Testis (tissue), 3 donors: ENCODE results near the gene EIF2S2. TPM values are rescaled to one million over a fixed set of nuclear protein-coding genes. Genes with fewer than 3 reads are reported as not detected.

ENCODE experiments used
- DNase-seq: peaks from one replicate; pipeline ENCODE4 v3.0.0-alpha.2; 2019
- H3K27ac ChIP-seq, 2 donors: fragments of 200-600 bp; sonication (generic); one replicate each; pipeline ENCODE4 v1.5.1; 2019
- H3K27me3 ChIP-seq: fragments of 200-600 bp; sonication (generic); one replicate; pipeline ENCODE4 v1.5.1; 2019
- H3K36me3 ChIP-seq: fragments of 200-600 bp; sonication (generic); one replicate; pipeline ENCODE4 v1.5.1; 2017; ENCODE audit warnings: low read depth; ENCODE audit errors: missing control alignments
- H3K4me1 ChIP-seq: fragments of 200-600 bp; sonication (generic); one replicate; pipeline ENCODE4 v1.5.1; 2019
- H3K4me3 ChIP-seq, 2 donors: fragments of 200-600 bp; sonication (generic); one replicate each; pipeline ENCODE4 v1.5.1; 2017 to 2019
- H3K9me3 ChIP-seq: fragments of 200-600 bp; sonication (generic); one replicate; pipeline ENCODE4 v1.5.1; 2017
- POLR2A ChIP-seq: fragments of 450-650 bp; IDR thresholded peaks from one replicate; pipeline ENCODE4 v1.6.1; 2017; ENCODE audit warnings: antibody characterized with exemption, mild to moderate bottlenecking, moderate library complexity
- WGBS, 2 donors: methylation state at CpG; one replicate each; pipeline ENCODE4 v1.1.5; 2018; 5-methylcytosine and 5-hydroxymethylcytosine counted together
- intact Hi-C: fragments of 100-400 bp; cut with DNase I; formaldehyde crosslinking; loops from one replicate; pipeline ENCODE4 v1.15.1; 2023; ENCODE audit warnings: low total_unique reads
- polyA plus RNA-seq: library from polyadenylated mRNA; stranded (reverse); fragments of 350-450 nt; fragmentation: Illumina TruSeq; extraction: RNeasy Lipid Tissue Mini Kit (QIAGEN cat#74804); gene quantifications from one replicate; pipeline ENCODE4 v1.2.3, GENCODE V29; 2014; ENCODE audit warnings: low read depth, low replicate concordance; ENCODE audit not compliant: insufficient read depth
- total RNA-seq, 2 donors: library from RNA; depleted of rRNA; stranded (reverse); fragments of >200 nt; gene quantifications; one replicate each; pipeline ENCODE4 v1.2.3, GENCODE V29; 2016
- TF ChIP-seq, protein P1 (sequence below), 3 experiments: fragments of 450-650 bp in 2 of 3; fragments of 200-600 bp in 1 of 3; sonication (generic) in 1 of 3; IDR thresholded peaks; one replicate each; pipeline ENCODE4 v1.5.1; 2016 to 2019; ENCODE audit warnings: antibody characterized with exemption in 3 of 3, mild to moderate bottlenecking in 2 of 3, moderate library complexity in 1 of 3

Gene EIF2S2
- total and polyA plus RNA-seq, 3 donors from 2014 or later: 41.9 to 48.9 (median 45.4) TPM

DNA sequence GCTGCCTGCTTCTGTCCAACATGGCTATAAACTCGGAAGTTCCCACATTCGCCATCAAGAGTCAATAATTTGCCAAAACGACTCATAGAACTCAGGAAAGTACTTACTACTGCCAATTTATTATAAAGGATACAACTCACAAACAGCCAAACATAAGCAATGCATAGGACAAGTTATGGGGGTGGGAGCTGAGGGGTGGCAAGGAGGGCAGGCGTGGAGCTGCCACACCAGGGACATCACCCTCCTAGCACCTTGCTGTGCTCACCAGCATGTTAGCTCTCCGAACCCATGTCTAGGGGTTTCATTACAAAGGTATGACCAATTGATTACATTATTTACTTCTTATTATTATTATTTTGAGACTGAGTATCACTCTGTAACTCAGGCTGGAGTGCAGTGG is 12.4 kb downstream of the EIF2S2 start:
- Histone ChIP-seq H3K27ac (no peak overlapping the region), H3K4me1 (peaks cover 4% of the 10 kb centered on the region), H3K27me3 (no peaks in the 10 kb centered on the region), H3K4me3 (no peak overlapping the region), H3K9me3 (no peaks in the 10 kb centered on the region), H3K36me3 (no peaks in the 10 kb centered on the region)
- TF ChIP-seq POLR2A: no peak
- TF ChIP-seq, protein P1, sequence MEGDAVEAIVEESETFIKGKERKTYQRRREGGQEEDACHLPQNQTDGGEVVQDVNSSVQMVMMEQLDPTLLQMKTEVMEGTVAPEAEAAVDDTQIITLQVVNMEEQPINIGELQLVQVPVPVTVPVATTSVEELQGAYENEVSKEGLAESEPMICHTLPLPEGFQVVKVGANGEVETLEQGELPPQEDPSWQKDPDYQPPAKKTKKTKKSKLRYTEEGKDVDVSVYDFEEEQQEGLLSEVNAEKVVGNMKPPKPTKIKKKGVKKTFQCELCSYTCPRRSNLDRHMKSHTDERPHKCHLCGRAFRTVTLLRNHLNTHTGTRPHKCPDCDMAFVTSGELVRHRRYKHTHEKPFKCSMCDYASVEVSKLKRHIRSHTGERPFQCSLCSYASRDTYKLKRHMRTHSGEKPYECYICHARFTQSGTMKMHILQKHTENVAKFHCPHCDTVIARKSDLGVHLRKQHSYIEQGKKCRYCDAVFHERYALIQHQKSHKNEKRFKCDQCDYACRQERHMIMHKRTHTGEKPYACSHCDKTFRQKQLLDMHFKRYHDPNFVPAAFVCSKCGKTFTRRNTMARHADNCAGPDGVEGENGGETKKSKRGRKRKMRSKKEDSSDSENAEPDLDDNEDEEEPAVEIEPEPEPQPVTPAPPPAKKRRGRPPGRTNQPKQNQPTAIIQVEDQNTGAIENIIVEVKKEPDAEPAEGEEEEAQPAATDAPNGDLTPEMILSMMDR (IDR thresholded peaks at IDR 0.05): no peak
- intact Hi-C loops: no loop called here
- no peak for DNase-seq
- 84 to 86% methylated on average over 5 of the region's 5 CpGs for WGBS, 2 donors

DNA sequence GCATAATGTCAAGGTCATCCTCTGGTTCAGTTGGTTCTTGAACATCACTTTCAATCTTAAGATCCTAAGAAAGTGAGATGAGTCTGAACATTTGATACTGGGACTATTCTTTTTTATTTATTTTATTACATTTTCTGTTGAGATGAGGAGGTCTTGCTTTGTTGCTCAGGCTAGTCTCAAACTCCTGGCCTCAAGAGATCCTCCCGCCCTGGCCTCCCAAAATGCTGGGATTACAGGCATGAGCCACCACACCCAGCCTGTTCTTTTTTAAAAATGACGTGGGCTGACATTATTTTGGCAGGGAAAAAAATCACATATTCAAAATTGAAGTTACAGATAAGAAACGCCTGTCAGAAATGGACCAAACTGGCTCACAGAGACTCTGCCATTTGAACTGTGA is 13.5 kb downstream of the EIF2S2 start:
- TF ChIP-seq POLR2A: no peak
- TF ChIP-seq, protein P1 (IDR thresholded peaks at IDR 0.05): no peak
- Histone ChIP-seq H3K4me3 (no peak overlapping the region), H3K9me3 (no peaks in the 10 kb centered on the region), H3K36me3 (no peaks in the 10 kb centered on the region), H3K4me1 (peaks cover 4% of the 10 kb centered on the region), H3K27ac (peak overlapping the region in 1 of 2 donors; percentile 32), H3K27me3 (no peaks in the 10 kb centered on the region)
- 53 to 78% methylated on average over 3 of the region's 3 CpGs for WGBS, 2 donors
- DNase-seq: no peak
- intact Hi-C loops: no loop called here

DNA sequence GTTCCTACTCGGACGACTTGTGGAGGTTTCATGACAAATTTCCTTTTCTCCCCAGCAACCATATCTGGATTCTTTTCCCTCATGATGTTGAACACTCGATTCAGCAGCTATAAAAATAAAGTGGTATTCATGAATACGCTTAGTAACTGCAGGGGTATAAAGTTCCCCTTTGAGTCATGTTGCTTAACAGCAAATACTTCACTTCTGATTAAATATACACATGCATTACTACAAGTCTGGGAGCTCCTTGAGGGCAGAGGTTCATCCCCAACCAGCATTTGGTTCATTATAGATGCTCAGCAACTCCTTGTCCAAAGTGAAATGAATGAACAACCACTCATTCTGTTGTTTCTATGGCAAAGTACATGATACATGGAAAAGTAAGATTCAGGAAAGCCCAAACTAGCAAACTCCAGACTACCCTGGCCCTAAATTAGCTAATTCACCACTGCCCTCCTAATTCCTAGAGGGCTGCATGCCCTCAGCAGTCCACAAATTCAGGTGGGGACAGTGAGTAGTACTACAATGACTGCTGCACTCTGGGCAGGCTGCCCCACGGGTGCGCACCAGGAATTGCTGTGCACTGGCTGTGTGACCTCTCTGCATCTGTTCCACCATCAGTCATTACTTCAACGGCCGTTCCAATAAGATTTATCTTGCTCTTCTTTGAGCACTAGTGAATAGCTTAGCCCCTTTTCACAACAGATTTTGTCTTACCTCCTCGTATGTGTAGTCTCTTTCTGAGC is 15.2 kb downstream of the EIF2S2 start:
- Histone ChIP-seq H3K4me1 (peaks cover 4% of the 10 kb centered on the region), H3K4me3 (no peak overlapping the region), H3K27me3 (no peaks in the 10 kb centered on the region), H3K27ac (no peak overlapping the region), H3K36me3 (no peaks in the 10 kb centered on the region), H3K9me3 (no peaks in the 10 kb centered on the region)
- intact Hi-C loops: no loop called here
- TF ChIP-seq, protein P1 (IDR thresholded peaks at IDR 0.05): no peak
- no peak for DNase-seq
- 83 to 88% methylated on average over 9 of the region's 9 CpGs for WGBS, 2 donors

DNA sequence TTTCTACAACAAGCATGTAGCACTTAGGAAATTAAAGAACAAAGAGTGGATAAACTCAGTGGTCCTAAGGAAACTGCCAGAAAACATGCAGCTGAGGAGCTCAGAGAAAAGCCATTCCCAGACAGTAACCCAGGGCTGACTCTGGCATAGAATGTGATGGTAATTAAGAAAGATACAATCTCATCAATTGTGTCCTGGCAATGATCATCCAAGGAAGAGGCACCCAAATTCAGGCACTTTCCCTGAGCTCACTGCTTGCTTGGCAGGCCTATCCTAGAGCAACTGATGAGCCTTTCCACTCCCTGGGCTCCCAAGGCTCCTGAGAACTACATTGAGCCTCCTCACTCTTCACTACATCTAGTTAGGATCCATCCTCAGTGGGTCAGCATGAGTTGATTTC is 16.2 kb downstream of the EIF2S2 start:
- peaks cover 4% of the 10 kb centered on the region for H3K4me1 ChIP-seq
- H3K27ac ChIP-seq: no peak overlapping the region
- H3K27me3 ChIP-seq: no peaks in the 10 kb centered on the region
- DNase-seq: no peak
- TF ChIP-seq, protein P1 (IDR thresholded peaks at IDR 0.05): no peak
- TF ChIP-seq POLR2A: no peak
- no peaks in the 10 kb centered on the region for H3K9me3 ChIP-seq
- H3K4me3 ChIP-seq: no peak overlapping the region
- intact Hi-C loops: no loop called here
- no peaks in the 10 kb centered on the region for H3K36me3 ChIP-seq

DNA sequence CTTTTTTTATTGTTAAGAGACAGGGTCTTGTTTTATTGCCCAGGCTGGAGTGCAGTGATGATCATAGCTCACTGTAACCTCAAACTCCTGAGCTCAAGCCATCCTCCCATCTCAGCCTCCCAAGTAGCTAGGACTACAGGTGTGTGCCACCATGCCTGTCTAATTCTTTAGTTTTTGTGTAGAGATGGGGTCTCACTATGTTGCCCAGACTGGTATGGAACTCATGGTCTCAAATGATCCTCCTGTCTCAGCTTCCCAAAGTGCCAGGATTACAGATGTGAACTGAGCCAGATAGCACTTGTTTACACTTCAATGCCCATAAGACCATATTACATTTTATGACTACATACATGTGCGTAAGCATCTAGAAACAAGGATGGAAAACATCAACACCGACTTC is 18.1 kb downstream of the EIF2S2 start:
- 93 to 100% methylated on average over 2 of the region's 2 CpGs for WGBS, 2 donors
- Histone ChIP-seq H3K27ac (no peak overlapping the region), H3K4me1 (peaks cover 4% of the 10 kb centered on the region), H3K36me3 (no peaks in the 10 kb centered on the region), H3K27me3 (no peaks in the 10 kb centered on the region), H3K9me3 (no peaks in the 10 kb centered on the region), H3K4me3 (no peak overlapping the region)
- intact Hi-C loops: no loop called here
- no peak for DNase-seq
- no peak for TF ChIP-seq POLR2A
- TF ChIP-seq, protein P1 (IDR thresholded peaks at IDR 0.05): no peak
